TTC549 (cell line): ENCODE data around the gene C2CD2.

Experiments
- FAIRE-seq: peaks from 2 replicates; lab custom pipeline; 2012; peaks lifted over from hg19 to GRCh38; lab: Jason Lieb, UNC

C2CD2 gene

DNA sequence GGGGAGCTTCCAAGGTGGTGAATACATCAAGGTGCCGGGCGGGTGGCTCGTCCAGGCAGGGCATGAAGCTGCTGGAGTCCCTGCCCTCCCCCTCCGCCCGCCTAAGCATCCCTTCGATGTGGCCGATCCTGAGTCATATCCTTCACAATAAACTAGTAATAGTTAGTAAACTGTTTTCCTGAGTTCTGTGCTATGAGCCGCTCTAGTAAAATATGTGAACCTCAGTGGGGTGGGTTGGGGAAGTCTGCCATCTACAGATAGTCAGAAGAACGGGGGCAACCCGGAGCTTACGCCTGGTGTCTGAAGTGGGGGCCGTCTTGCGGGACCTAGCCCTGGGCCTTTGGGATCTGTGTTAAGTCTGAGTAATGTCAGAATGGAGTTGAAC is 21.6 kb downstream of the C2CD2 start:
- FAIRE-seq, result no peak

DNA sequence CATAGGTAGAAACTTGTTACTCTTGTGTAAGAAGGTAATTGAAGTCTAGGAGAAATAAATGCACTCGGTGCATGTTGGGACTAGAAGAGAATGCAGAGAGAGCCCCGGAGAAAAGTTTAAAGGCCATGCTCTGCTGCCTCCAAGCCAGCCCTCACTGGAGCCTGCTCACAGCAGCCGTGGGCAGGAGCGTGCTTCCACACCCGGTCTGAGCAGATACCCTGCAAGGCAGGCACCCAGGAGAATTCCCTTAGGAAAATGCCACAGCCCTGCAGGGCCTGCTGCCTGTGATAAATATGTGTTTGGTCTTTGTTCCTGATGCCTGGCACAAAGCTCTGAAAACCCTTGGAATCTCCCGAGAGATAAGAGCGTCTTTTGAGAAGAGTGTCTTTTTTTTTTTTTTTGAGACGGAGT is 22.8 kb downstream of the C2CD2 start:
- no peak for FAIRE-seq

DNA sequence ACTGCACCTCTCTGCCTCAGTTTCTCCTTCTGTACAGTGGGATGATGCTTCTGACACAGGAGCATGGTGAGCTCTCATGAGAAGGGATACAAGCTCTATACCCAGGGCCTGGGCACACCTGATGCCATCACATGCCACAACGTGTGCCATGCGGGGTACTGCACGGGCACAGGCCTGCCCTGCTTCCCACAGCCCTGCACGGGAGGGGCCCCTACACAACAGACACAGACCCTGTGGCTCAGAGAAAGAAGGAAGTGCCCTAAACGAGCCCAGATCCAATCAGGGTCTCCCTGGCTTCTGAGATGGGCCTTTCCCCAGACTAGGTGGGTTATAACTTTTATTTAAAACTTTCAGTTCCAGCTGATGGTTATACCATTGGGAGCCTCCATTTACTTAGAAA is 24.6 kb downstream of the C2CD2 start:
- FAIRE-seq, result no peak

DNA sequence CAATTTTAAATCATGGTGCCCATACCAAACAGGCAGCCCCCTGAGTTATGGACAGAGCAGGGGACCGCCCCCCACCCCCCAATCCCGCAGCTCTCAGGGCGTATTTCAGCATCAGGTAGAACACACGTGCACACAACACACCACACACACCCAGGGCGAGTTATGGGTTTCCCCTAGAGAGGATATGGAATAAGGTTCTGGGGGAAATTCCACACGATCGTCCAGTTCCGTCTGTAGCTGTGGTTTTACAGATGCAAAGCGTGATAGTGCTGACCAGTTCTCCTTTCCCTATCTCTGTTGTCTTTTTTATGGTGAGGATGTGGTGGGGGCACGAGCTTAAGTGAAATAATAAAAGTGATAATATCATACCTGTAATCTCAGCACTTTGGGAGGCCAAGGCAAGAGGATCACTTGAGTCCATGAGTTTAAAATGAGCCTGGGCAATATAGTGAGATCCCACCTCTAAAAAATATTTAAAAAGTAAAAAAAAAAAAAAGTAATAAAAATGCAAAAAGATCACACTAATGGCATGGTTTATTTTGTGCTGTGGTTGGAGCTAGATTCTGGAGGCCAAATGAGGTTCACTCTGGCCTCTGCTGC is 25.1 kb downstream of the C2CD2 start:
- no peak for FAIRE-seq

DNA sequence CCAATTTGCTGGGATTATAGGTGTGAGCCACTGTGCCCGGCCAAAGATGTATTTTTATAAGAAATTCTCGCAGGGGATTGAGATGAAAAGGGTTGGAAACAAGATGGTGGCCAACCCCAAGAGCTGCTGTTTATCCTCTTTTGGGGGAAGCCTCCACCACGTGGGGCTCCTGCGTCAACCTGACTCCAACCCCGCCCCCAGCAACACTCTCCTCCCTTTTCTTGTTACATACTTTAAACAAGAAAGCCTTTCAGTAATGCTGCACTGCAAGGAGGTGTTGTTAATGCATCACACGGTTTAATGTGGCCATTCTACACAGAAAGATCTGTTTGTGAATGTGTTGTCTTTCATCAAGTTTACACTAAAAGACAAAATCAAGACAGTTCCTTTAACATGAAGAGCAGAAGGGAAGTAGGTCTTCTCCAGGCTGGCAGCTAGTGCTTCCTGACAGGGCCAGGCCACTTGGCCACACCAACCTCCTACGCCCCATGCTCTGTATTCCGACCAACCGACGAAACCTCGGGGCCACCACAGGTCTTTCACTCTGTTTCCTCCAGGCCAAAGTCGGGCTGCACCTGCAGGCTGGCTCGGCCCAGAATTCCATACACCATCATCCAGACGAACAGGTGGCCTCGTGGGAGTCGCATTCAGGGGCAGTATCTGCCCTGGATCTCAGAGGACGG is 25.9 kb downstream of the C2CD2 start:
- FAIRE-seq, result no peak

DNA sequence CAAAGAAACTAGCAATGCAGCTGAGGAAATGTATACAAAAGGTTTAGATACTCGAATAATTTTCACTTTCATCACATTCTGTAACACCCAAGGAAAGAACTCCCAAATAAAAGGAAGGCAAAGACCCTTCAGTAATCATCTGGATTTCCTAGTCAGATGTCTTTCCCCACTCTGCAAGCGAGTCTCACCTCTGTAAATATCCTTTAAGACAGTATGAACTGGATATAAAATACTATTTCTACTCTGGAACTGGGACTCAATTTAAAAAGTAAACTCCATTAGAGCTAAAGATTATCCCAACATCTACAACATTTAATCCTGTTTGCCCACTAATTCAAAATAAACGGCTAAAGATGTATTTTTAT is 27.0 kb downstream of the C2CD2 start:
- FAIRE-seq, result no peak

DNA sequence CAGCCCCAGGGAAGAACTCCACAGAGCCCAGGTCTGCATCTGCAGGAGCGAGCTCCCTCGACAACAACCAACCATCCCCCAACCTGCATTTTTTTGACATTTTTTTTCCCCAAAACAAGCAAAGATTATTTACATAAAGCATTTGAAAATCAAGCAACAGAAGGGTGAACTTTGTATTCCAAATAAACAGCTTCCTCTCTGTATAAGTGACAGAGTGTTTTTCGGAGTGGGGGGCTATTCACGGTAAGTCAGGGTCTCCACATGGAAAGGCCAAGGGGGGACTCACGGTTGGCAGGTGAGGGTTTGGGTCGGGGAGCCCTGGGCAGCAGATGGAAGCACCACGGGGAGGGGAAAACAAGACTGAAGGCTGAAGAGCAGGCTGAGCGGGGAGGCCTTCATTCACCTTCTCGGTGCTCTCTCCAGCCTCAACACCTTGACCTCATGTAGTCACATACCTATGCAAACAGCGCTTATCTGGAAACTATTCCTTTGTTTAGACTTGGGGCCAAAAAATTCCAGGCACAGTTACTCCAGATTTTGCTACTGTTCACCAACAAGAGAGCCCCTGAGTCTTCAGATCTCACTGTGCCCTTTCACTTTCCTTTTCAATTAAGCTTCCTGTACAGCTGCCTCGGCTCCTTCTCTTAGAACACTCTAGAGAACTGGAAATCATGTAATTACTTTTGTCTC is 27.6 kb downstream of the C2CD2 start:
- FAIRE-seq, result no peak

DNA sequence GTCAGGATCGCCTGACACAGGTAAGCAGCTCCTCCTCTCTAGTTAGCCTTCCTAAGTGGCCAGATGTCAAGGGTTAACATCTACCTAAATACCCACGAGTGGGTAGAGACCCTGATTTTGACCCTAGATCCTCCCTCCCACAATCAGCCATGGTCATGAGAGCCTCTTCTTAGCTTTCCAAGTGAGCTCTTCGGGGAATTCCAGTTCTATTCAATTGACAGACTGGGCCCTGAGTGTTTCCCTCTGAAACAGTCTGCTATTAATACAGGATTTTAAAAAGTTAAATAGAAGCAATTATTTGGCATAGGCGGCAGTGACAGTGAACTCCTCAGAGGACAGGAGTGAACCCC is 28.1 kb downstream of the C2CD2 start:
- FAIRE-seq, result no peak

DNA sequence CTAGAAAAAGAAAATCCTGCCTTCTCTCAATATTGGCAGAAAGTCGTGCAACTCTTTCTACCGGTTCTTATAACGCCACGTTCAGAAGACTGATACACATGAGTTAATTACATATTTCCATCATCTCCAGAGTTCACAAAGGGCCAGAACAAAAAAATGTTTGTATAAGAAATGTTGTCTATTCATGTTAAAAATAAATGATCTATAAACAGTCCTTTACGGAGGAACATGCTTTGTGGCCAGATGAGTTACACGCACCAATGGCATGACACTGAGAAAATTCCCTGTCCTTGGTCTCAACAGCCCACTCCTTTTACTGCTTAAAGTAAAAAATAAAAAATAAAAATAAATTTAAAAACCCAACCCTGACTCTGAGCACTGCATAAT is 29.5 kb downstream of the C2CD2 start:
- FAIRE-seq, result no peak

DNA sequence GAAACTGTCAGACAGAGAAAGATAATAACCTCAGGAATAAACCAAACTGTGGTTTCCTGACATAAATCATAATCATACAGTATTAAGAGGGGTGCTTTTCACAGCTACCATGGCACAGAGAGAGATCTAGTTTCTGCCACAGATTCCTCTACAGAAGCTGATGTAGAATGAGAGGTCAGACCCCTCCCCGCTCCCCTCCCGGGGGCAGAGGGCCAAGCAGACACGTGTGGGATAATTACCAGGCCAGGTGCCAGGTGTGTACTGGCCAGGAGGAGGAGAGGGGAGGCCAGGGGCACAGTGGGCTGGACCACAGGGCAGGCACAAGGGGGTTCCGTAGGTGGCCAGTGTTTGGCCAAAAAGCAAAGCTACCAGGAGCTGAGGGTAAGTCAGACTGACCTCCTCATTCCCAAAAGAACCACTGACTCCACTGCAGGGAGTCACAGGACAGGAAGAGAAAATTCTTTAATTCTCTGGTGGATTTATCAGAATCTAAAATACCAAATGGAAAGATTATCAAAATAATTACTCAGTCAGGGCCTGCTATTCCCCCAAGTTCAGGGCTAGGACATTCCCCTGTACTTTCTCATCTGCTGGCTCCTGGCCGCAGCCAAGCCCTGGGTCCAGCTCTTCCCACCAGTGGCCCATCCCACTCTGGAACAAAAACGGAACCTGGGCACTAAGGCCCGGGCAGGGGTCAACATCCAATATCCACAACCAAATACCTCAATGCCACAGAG is 30.0 kb downstream of the C2CD2 start:
- no peak for FAIRE-seq

DNA sequence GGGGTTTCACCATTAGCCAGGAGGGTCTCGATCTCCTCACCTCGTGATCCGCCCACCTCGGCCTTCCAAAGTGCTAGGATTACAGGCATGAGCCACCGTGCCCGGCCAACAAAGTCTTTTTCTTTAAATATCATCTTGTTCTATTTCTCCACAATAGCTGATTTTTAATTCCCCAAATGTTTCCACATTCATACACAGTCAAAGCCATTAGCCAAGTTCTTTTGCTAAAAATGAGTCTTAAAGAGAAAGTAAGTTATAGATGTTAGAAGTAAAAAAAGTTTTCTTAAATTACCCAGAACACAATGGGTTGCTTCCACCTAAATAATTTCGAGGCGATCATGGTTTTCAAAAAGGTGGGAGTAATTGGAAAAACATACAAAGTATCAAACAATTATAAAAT is 30.6 kb downstream of the C2CD2 start:
- no peak for FAIRE-seq

DNA sequence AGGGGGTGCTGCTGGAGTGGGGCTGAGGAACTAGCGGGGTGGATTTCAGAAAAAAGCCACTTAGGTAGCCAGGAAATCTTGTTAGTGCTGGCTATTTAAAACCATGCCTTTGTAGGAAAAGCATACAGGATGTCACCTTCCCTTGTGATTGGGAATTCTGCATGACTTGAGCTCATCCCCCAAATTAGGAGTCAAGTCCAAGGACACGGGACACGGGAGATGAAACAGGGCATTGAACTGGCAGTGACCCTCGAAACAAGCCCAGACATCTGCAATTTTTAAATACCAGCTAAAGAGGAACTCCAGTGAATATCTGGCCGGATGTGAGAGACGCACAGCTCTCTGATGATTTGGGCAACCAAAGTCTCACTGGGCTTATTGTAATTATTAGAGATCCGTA is 32.8 kb downstream of the C2CD2 start:
- no peak for FAIRE-seq

DNA sequence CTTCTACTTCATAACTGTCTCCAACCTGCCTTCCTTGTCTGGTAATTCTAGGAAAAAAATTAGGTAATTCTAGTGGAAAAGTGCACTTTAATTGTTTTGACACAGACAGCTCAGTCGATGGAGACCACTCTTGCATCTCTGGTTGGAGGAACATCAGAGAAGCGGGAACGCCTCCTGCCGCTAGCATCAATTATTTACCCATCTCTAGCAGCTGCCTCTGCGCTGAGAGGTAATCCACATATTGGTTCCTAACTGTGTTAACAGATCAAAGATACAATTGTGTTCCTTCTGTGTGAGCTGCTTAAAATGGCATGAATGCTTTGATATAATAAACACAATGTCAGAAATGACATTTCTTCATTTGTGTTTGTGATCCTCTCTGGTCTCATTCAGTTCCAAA is 33.3 kb downstream of the C2CD2 start:
- no peak for FAIRE-seq

DNA sequence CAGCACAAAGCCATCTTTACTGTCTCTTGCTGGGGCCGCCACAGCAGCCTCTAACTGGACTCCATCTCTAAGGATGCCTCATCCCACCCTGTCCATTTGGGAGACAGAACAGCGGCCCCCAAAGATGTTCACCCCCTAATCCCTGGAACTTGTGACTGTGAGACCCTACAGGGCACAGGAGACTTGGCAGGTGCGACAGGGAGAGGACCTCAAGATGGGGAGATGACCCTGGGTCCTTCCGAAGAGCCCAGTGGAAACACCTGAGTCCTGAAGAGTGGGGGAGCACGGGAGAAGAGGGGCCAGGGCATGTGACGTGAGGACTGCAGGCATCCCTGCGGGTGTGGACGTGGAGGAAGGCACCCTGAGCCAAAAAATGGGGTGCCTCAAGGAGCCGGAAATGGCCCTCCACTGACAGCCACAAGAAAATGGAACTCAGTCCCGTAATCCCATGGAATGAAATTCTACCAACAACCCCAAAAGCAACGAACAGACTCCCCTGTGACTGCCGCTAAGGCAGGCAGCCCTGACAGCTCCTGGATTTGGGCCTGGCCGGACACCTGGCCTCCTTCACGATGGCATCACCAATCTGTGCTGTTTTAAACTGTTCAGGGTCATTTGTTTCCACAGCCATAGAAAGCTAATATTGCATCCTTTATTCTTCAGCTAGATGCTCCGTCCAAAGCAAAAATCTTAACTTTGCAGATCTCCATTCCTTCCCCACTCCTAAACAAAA is 34.0 kb downstream of the C2CD2 start:
- no peak for FAIRE-seq

DNA sequence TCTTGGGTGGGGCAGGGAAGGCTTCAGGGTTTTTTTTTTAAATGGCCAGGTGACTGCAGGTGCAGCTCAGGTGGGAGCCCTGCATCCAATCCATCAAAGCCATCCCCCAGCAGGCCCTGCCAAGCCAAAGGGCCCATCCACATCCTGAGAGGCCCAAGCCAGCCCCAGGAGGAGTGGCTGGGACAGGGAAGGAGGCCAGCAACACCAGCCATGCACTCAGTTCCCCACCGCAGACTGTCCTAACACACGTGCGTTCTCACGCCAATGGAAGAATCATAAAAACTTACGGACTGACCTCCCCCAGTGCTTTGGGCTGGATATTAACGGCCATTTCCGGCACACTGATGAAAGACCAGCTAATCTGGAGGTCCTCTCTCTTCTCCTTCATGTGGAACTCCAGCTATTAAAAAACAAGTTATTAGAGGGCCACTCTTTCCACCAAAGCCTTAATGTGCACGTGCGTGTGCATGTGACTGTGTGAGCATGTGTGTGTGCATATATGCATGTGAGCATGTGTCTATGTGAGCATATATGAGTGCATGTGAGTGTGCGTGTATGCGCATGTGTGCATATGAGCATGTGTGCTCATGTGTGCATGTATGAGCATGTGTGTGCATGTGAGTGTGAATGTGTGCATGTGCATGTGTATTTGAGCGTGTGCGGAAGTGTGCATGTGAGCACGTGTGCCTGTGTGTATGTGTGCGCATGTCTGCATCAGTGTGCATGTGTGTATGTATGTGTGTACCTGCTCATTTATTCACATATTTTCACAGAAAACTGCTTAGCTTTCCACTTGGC is 35.1 kb downstream of the C2CD2 start:
- FAIRE-seq, result no peak

DNA sequence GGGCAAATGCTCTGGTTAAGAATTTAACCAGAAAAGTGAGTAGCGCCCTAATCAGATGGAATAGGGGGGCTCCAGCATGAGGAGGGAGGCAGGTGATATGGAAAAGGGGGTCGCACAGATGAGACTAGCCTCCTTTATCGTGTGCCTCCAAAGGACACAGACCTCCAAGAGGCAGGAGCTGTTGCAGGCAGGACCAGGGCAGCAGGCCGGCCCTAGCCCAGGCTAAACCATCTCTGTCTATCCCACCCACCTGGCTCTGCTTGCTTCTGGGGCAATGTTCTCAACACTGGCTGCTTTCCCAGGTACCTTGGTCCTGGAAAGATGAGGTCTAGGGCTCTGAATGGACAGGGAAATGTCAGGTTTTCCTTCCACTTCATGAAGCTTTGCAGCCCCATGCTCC is 36.3 kb downstream of the C2CD2 start:
- FAIRE-seq, result no peak

DNA sequence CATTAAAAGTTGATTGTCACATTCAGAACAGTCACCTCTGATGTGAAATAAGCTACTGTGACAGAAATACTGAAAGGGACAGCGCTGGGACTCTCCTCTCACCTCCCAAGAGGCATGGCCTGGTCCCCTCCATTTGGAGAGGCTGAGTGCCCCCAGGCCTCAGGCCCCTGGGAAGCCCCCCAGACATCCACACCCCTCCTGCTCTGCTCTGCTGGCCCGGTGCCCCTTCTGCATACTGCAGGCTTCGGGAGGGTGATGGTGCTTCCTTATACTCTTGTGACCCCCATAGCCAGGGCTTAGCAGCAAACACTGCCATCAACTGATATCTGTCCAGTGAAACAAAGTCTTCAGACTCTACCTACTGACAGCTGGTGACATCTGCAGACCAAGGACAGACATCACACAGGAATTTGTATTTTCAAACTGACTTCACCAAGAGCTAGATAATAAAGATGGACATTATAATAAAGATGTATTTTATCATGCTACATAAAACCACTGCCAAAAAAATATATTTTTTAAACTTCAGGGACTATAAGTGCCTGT is 36.9 kb downstream of the C2CD2 start:
- no peak for FAIRE-seq

DNA sequence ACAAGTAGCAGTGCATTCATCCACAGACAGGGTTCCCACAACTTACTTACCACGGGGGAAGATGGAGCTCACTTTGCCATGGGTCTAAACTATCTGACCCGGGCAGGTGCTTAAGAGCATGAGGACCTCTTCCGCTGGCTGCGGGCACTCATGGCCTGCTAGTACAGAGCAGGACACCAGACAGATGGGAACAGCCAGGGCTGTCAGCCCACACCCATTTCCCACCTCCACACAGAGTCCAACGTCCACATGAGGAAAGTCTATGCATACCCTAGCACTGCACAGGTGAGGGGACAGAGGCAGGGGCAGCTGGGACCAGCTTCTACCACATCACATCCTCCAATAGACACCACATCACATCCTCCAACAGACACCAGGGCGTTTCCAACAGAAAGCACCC is 38.9 kb downstream of the C2CD2 start:
- no peak for FAIRE-seq

DNA sequence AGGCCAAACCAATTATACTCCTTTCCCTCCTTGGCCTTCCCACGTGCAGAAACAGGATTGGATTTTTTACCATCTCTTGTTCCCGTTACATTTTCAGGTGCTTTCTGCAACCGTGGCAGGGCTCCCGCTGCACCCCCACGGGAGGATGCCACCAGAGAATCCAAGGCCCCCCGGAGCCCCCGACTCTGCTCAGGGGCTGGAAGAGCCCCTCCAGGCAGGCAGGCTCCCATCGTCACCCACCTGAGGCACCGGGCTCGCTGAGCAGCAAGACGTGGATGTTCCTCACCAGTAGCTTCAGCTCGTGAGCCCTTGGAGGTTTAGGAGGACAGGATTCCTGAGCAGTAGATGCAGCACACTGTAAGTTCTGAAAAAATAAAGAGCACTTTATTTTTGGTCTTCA is 39.5 kb downstream of the C2CD2 start:
- no peak for FAIRE-seq

DNA sequence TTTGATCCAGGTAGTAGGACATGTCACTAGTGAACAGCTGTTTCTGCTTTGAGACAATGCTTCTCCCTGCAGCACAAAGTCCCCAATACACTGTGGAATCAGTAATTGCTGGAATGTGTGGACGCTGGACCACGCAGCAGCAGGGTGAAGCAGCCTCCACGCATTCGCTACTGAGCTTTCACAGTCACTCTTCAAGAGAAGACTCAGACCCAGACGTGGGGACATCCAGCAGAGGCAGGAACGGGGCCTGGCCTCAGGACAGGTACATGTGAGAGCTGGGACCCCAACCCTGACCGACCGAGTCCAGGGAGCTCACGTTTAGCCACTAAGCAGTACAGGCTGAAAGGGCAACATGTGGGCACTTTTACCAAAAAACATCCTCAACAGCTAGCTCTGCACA is 40.6 kb downstream of the C2CD2 start:
- FAIRE-seq, result no peak

DNA sequence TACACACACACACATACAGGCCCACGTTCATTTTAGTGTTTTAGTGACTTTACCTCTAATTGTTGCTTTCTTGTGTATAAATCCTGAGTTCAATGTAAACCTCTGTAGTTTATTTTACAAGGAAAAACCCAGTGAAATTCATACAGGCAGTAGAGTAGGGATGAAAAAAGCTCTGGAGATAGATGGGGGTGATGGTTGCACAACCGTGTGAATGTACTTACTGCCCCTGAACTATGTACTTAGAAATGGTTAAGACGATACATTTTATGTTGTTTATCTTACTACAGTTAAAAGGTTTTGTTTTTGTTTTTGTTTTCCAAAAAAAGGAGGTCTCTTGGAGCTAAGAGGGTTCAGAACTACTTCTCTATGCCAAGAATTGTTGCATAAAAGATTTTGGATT is 45.0 kb downstream of the C2CD2 start:
- no peak for FAIRE-seq
